Hippocampal formation (tissue), 2 donors: ENCODE results near the gene GNA14.
"Not testable (repeated sequence)": the region's sequence is repeated elsewhere in the genome, so short reads cannot be mapped to it uniquely, and the experiment has no call there.

Source experiments
- DNase-seq, 2 donors: peaks; one replicate each; lab custom pipeline; 2025; lab: John Stamatoyannopoulos, UW

Gene GNA14

GRCh38 chr9:77648234-77649108 is at the start of gene GNA14:
TSS of gene GNA14 (minus strand) at chr9:77648322. CDS start at chr9:77647793, 529 bp downstream.
- peak; percentile 28 to 29 for DNase-seq

GRCh38 chr9:77697238-77697984 is 49.3 kb upstream of the GNA14 start:
- no peak for DNase-seq

GRCh38 chr9:77690723-77691122 is 42.6 kb upstream of the GNA14 start:
- not testable (repeated sequence) for DNase-seq

GRCh38 chr9:77690119-77690518 is 42.0 kb upstream of the GNA14 start:
- not testable (repeated sequence) for DNase-seq

GRCh38 chr9:77687737-77688136 is 39.6 kb upstream of the GNA14 start:
- DNase-seq, result not testable (repeated sequence)

- DNase-seq, result no peak
These were observed 32.5 kb upstream of the GNA14 start for GRCh38 chr9:77680581-77680980.

- no peak for DNase-seq
These were observed 31.7 kb upstream of the GNA14 start for GRCh38 chr9:77679661-77680368.

- DNase-seq, result no peak
These were observed 31.0 kb upstream of the GNA14 start for GRCh38 chr9:77679088-77679487.

GRCh38 chr9:77677957-77678535 is 29.9 kb upstream of the GNA14 start:
- DNase-seq, result no peak

GRCh38 chr9:77677397-77677796 is 29.3 kb upstream of the GNA14 start:
- DNase-seq, result no peak

GRCh38 chr9:77673941-77674791 is 26.0 kb upstream of the GNA14 start:
- no peak for DNase-seq

GRCh38 chr9:77672183-77672582 is 24.1 kb upstream of the GNA14 start:
- no peak for DNase-seq

- DNase-seq, result no peak
These were observed 19.0 kb upstream of the GNA14 start for GRCh38 chr9:77667151-77667550.

GRCh38 chr9:77663754-77664153 is 15.6 kb upstream of the GNA14 start:
- DNase-seq, result no peak

GRCh38 chr9:77661566-77662085 is 13.5 kb upstream of the GNA14 start:
- DNase-seq, result no peak

- no peak for DNase-seq
These were observed 11.8 kb upstream of the GNA14 start for GRCh38 chr9:77659926-77660325.

- DNase-seq, result no peak
These were observed 3.1 kb upstream of the GNA14 start for GRCh38 chr9:77651203-77651602.

GRCh38 chr9:77649109-77649812 is 1.1 kb upstream of the GNA14 start:
- DNase-seq, result no peak

- peak in 1 of 2 donors; percentile 14 for DNase-seq
These were observed 572 bp downstream of the GNA14 start for GRCh38 chr9:77647267-77648233.
